Esophagus squamous epithelium (tissue), 5 donors: Measurements from ENCODE around the gene KCTD2. TPM values are rescaled to one million over a fixed set of nuclear protein-coding genes. Genes with fewer than 3 reads are reported as not detected.

Experiments used
- DNase-seq: peaks from one replicate; lab custom pipeline; 2025; lab: John Stamatoyannopoulos, UW
- H3K27ac ChIP-seq, 4 donors: fragments of 200-600 bp; sonication (generic); one replicate each; pipeline ENCODE4 v1.5.1; 2016 to 2019; ENCODE audit warnings: mild to moderate bottlenecking in 1 of 4
- H3K27me3 ChIP-seq, 4 donors: fragments of 200-600 bp; sonication (generic); 1 replicate in 3 of 4; 2 replicates in 1 of 4; pipeline versions ENCODE4 v1.5.1 to v1.6.0; 2017 to 2021; ENCODE audit warnings: antibody characterized with exemption in 1 of 4
- H3K36me3 ChIP-seq, 3 donors: fragments of 200-600 bp; sonication (generic); one replicate each; pipeline ENCODE4 v1.5.1; 2016 to 2019
- H3K4me1 ChIP-seq, 3 donors: fragments of 200-600 bp; sonication (generic); one replicate each; pipeline ENCODE4 v1.5.1; 2017 to 2019
- H3K4me3 ChIP-seq, 4 donors: fragments of 200-600 bp; sonication (generic); 1 replicate in 3 of 4; 2 replicates in 1 of 4; pipeline ENCODE4 v1.5.1; 2016 to 2019; ENCODE audit warnings: mild to moderate bottlenecking in 2 of 4, moderate library complexity in 1 of 4
- H3K9me3 ChIP-seq, 3 donors: fragments of 200-600 bp; sonication (generic); one replicate each; pipeline ENCODE4 v1.5.1; 2016 to 2019
- POLR2A ChIP-seq, 4 donors: fragments of 450-650 bp; IDR thresholded peaks; one replicate each; pipeline ENCODE4 v1.6.1; 2017; ENCODE audit warnings: antibody characterized with exemption in 4 of 4, mild to moderate bottlenecking in 4 of 4, moderate library complexity in 3 of 4
- WGBS, 2 donors: methylation state at CpG; one replicate each; pipeline ENCODE4 v1.1.5; 2018; 5-methylcytosine and 5-hydroxymethylcytosine counted together
- intact Hi-C: fragments of 100-400 bp; cut with DNase I; formaldehyde crosslinking; loops from one replicate; pipeline ENCODE4 v1.15.0; 2022
- small RNA-seq, 4 donors: library from RNA; depleted of rRNA; stranded (forward); fragments of <200 nt; gene quantifications; one replicate each; pipeline ENCODE3, GENCODE V24; 2016
- total RNA-seq, 4 donors: library from RNA; depleted of rRNA; stranded (reverse); fragments of >200 nt; gene quantifications; one replicate each; pipeline ENCODE4 v1.1.0, GENCODE V29; 2016
- TF ChIP-seq, protein P1 (sequence below), 6 experiments: fragments of 450-650 bp in 4 of 6; fragments of 200-600 bp in 2 of 6; sonication (generic) in 2 of 6; IDR thresholded peaks; one replicate each; pipeline ENCODE4 v1.5.1; 2016 to 2019; ENCODE audit warnings: antibody characterized with exemption in 6 of 6, mild to moderate bottlenecking in 4 of 6, moderate library complexity in 4 of 6
- donor health status: DM: yes; HTN: yes; CAD: no.

The KCTD2 gene
- total RNA-seq, 4 donors from 2014 or later: 11.5 to 17.6 (median 14.2) TPM

DNA sequence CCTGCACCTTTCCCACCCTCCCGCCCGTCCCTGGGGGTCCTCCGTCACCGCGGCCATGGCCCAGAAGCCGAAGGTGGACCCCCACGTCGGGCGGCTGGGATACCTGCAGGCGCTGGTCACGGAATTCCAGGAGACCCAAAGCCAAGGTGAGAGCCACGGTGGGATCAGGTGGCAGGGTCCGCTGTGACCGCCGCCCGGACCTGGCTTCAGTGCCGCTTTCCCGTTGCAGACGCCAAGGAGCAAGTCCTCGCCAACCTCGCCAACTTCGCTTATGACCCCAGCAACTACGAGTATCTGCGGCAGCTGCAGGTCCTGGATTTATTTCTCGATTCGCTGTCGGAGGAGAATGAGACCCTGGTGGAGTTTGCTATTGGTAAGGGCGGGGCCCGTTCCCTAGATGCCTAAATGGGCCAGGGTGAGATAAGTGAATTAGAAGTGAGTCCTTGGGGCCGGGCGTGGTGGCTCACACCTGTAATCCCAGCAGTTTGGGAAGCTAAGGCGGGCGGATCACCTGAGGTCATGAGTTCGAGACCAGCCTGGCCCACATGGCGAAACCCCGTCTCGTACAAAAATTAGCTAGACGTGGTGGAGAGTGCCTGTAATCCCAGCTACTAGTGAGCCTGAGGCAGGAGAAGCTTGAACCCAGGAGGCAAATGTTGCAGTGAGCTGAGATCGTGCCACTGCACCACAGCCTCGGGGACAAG lies 63.4 kb downstream of the KCTD2 start:
- TF ChIP-seq, protein P1, sequence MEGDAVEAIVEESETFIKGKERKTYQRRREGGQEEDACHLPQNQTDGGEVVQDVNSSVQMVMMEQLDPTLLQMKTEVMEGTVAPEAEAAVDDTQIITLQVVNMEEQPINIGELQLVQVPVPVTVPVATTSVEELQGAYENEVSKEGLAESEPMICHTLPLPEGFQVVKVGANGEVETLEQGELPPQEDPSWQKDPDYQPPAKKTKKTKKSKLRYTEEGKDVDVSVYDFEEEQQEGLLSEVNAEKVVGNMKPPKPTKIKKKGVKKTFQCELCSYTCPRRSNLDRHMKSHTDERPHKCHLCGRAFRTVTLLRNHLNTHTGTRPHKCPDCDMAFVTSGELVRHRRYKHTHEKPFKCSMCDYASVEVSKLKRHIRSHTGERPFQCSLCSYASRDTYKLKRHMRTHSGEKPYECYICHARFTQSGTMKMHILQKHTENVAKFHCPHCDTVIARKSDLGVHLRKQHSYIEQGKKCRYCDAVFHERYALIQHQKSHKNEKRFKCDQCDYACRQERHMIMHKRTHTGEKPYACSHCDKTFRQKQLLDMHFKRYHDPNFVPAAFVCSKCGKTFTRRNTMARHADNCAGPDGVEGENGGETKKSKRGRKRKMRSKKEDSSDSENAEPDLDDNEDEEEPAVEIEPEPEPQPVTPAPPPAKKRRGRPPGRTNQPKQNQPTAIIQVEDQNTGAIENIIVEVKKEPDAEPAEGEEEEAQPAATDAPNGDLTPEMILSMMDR (IDR thresholded peaks at IDR 0.05): no peak
- no peak for TF ChIP-seq POLR2A (IDR thresholded peaks at IDR 0.05)
- 12 to 15% methylated on average over 24 to 32 of the region's 40 CpGs for WGBS, 2 donors

DNA sequence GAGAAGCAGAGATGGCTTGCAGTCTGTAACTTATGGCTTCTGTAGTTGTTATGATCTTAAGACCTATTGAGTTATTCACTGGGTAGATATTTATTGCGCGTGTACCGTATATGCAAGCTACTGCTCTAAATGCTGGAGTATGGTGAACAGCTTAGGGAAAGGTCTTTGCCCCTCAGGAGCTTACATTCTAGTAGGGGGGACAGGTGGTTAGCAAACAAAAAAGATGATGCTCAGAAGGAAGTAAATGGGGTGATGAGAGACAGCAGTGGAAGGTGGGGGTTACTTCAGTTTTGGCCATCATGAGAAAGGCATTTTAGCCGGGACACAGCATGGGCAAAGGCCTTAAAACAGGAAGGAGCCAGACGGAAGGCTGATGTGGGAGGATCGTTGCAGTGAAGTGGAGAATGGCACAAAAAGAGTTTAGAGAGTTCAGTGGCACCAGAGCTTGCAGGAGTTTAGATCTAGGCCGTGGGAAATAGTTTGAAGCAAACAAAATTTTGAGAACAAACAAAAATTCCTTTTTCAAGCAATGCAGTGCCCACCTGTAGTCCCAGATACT lies 64.8 kb downstream of the KCTD2 start:
- no peaks in the 10 kb centered on the region for H3K9me3 ChIP-seq
- 78 to 79% methylated on average over 7 of the region's 7 CpGs for WGBS, 2 donors
- no peak for DNase-seq
- no peaks in the 10 kb centered on the region for H3K27me3 ChIP-seq
- no peak overlapping the region for H3K27ac ChIP-seq
- peaks cover 0 to 9% (median 0%) of the 10 kb centered on the region in 3 donors for H3K36me3 ChIP-seq
- intact Hi-C loops: loop anchor here (5.0 kb wide), 1 partner anchor 90 kb away; no protein-coding TSS in a partner anchor
- peaks cover 26 to 68% (median 39%) of the 10 kb centered on the region in 3 donors for H3K4me1 ChIP-seq
- no peak overlapping the region for H3K4me3 ChIP-seq
- TF ChIP-seq POLR2A (IDR thresholded peaks at IDR 0.05): no peak
- TF ChIP-seq, protein P1 (IDR thresholded peaks at IDR 0.05): no peak

More for the DNA sequence above, 63.4 kb downstream of the KCTD2 start:
- Histone ChIP-seq H3K4me3 (peak overlapping the region; percentile 73 to 91 (median 89)), H3K36me3 (peaks cover 0 to under 1% (median 0%) of the 10 kb centered on the region in 3 donors), H3K9me3 (no peaks in the 10 kb centered on the region), H3K27me3 (no peaks in the 10 kb centered on the region), H3K27ac (peak overlapping the region; percentile 73 to 92 (median 90)), H3K4me1 (peaks cover 20 to 53% (median 33%) of the 10 kb centered on the region in 3 donors)
- intact Hi-C loops: loop anchor here (5.0 kb wide), 1 partner anchor 92 kb away; no protein-coding TSS in a partner anchor
- DNase-seq: no peak

DNA sequence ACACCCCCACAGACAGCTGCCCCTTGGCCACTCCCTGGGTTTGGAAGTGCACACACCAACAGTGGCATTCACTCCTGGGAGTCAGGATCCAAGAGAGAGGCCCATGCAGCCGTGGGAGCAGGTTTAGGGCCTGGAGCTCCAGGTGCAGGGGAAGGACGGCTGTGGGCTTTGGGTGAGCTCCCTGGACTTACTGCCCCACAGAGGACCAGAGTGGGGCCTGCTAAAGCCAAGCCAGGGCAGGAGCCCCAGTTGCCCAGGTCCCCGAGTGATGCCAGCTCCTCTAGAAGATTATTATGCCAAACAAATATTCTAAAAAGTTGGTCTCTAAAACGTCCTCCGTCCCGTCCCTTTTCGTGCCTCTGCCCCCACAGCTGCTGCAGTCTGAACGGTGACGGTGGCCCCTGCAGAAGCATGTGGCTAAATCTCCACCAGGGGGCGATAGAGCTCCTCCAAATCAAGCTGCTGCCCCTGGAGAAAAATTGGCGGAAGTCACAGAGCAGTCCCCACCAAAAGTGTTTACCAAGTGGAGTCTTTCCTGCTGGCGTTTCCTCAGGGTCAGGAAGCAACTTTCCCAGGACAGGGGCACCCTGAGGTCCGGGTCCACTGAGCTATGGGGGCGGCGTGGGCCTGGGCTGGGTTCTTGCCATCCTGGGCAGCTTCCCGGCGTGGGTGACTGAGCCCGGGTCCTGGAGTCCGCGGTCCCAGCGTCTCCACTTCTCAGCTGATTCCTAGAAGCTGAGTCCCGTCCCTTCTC lies 67.0 kb downstream of the KCTD2 start:
- TF ChIP-seq, protein P1 (IDR thresholded peaks at IDR 0.05): peak; percentile 91 to 99 (median 98)
- no peak for TF ChIP-seq POLR2A (IDR thresholded peaks at IDR 0.05)
- peak overlapping the region; percentile 35 to 67 (median 55) for H3K4me3 ChIP-seq
- WGBS, 2 donors: 0 to 4% methylated on average over 9 to 12 of the region's 22 CpGs

DNA sequence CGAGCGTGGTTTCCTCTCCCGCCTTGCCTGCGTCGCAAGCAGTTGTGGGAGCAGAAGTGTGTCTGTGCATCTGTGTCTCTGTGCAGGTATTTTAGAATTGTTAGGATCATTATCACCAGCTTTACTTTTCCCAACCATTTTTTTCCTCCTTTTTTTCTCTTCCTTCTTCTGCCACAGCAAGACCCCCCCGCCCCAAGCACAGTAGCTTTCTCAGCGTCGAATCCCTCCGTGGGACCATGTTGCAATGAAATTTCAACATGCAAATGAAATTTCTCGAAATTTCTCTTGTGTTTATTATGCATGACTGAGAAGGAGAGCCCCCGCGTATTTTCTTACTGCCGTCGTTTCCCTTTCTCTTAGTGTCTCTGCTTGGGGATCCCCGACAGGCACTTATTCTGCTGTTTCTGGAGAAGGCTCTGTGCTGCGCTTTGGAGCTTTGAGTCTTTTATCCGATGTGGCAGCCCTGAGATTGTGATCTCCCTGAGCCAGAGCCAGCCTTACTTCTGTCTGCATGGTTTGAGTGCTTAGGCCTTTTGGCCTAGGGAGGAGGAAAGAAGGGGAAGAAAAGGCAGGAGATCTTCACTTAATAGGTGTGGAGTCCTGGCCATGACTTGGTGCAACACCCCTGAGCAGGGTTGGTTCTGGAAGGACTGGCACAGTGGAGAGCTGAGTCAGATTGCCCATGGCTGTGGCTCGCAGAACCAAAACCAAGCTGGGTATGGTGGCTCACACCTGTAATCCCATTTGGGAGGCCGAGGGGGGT lies 67.7 kb downstream of the KCTD2 start:
- intact Hi-C loops: loop anchor here (5.0 kb wide), 2 partner anchors 58 to 88 kb away; no protein-coding TSS in a partner anchor
- Histone ChIP-seq H3K36me3 (peaks cover 0 to 22% (median 5%) of the 10 kb centered on the region in 3 donors), H3K9me3 (no peaks in the 10 kb centered on the region), H3K4me3 (peak overlapping the region; percentile 35 to 67 (median 55)), H3K27me3 (no peaks in the 10 kb centered on the region), H3K27ac (peak overlapping the region; percentile 86 to 93 (median 88)), H3K4me1 (peaks cover 18 to 71% (median 33%) of the 10 kb centered on the region in 3 donors)
- TF ChIP-seq POLR2A (IDR thresholded peaks at IDR 0.05): no peak
- TF ChIP-seq, protein P1 (IDR thresholded peaks at IDR 0.05): no peak
- no peak for DNase-seq
- WGBS, 2 donors: 29 to 43% methylated on average over 17 of the region's 19 CpGs

More for the DNA sequence above, 67.0 kb downstream of the KCTD2 start:
- peak overlapping the region; percentile 86 to 93 (median 88) for H3K27ac ChIP-seq
- H3K9me3 ChIP-seq: no peaks in the 10 kb centered on the region
- H3K4me1 ChIP-seq: peaks cover 24 to 76% (median 38%) of the 10 kb centered on the region in 3 donors
- intact Hi-C loops: loop anchor here (5.0 kb wide), 1 partner anchor 88 kb away; no protein-coding TSS in a partner anchor
- peak; percentile 50 for DNase-seq
- H3K36me3 ChIP-seq: peaks cover 0 to 21% (median 5%) of the 10 kb centered on the region in 3 donors
- no peaks in the 10 kb centered on the region for H3K27me3 ChIP-seq

Small RNA genes within 50 kb of the gene (small RNA-seq; reads per million reads assigned to genes)
- 0 reads per million in 4 donors for gene AC111186.1
- gene RF00019: 0 reads per million in 4 donors
- 0 reads per million in 4 donors for gene RN7SL573P
- 0 reads per million in 4 donors for gene RNU6-362P

Other genes with a start within 250 kb of the KCTD2 start
- gene GRIN2C, start 187.3 kb upstream of the KCTD2 start, total RNA-seq: 1 to 10 TPM in 1 of 4 donors, under 1 TPM in 2, not detected in 1; 0.13 to 4.6 (median 0.19) TPM
- 10 to 100 TPM; 24.4 to 46.4 (median 32.4) TPM for gene FDXR, start 174.2 kb upstream of the KCTD2 start, total RNA-seq
- gene FADS6, start 153.6 kb upstream of the KCTD2 start, total RNA-seq: 1 to 10 TPM in 2 of 4 donors, under 1 TPM in 2; 0.19 to 6.0 (median 1.9) TPM
- gene USH1G, start 124.0 kb upstream of the KCTD2 start, total RNA-seq: 10 to 100 TPM in 1 of 4 donors, 1 to 10 TPM in 3; 2.9 to 12.1 (median 6.7) TPM
- 1 to 10 TPM in 1 of 4 donors, under 1 TPM in 2, not detected in 1; 0.38 to 1.4 (median 0.41) TPM for gene OTOP2, start 123.0 kb upstream of the KCTD2 start, total RNA-seq
- 10 to 100 TPM in 3 of 4 donors, 1 to 10 TPM in 1; 7.1 to 33.9 (median 24.0) TPM for gene OTOP3, start 111.3 kb upstream of the KCTD2 start, total RNA-seq
- 1 to 10 TPM; 1.7 to 6.3 (median 2.6) TPM for gene HID1, start 74.5 kb upstream of the KCTD2 start, total RNA-seq
- gene CDR2L, start 59.6 kb upstream of the KCTD2 start, total RNA-seq: 1 to 10 TPM; 5.3 to 7.9 (median 6.7) TPM
- 100 to 1,000 TPM in 1 of 4 donors, 10 to 100 TPM in 3; 44.4 to 110 (median 61.6) TPM for gene MRPL58, start 34.6 kb upstream of the KCTD2 start, total RNA-seq
- gene ATP5PD, start 256 bp upstream of the KCTD2 start, total RNA-seq: 100 to 1,000 TPM; 252 to 300 (median 277) TPM
- gene SLC16A5, start 40.7 kb downstream of the KCTD2 start, total RNA-seq: 10 to 100 TPM; 13.4 to 22.9 (median 17.4) TPM
- 1 to 10 TPM; 4.0 to 9.1 (median 5.3) TPM for gene ARMC7, start 62.7 kb downstream of the KCTD2 start, total RNA-seq
- gene NT5C, start 84.5 kb downstream of the KCTD2 start, total RNA-seq: 10 to 100 TPM; 81.7 to 97.5 (median 88.4) TPM
- gene JPT1, start 107.3 kb downstream of the KCTD2 start, total RNA-seq: 100 to 1,000 TPM in 3 of 4 donors, 10 to 100 TPM in 1; 82.2 to 249 (median 196) TPM
- gene SUMO2, start 135.7 kb downstream of the KCTD2 start, total RNA-seq: 100 to 1,000 TPM in 1 of 4 donors, 10 to 100 TPM in 3; 49.5 to 110 (median 69.5) TPM
- 10 to 100 TPM; 17.5 to 33.3 (median 29.0) TPM for gene NUP85, start 158.5 kb downstream of the KCTD2 start, total RNA-seq
- 10 to 100 TPM; 23.9 to 39.2 (median 29.8) TPM for gene GGA3, start 214.4 kb downstream of the KCTD2 start, total RNA-seq
- gene MRPS7, start 214.7 kb downstream of the KCTD2 start, total RNA-seq: 10 to 100 TPM; 42.2 to 62.6 (median 48.7) TPM
- gene MIF4GD, start 224.0 kb downstream of the KCTD2 start, total RNA-seq: 10 to 100 TPM; 14.6 to 28.0 (median 21.2) TPM
- gene SLC25A19, start 242.2 kb downstream of the KCTD2 start, total RNA-seq: 10 to 100 TPM in 2 of 4 donors, 1 to 10 TPM in 2; 9.2 to 15.2 (median 11.2) TPM